Esophagus mucosa (tissue), 1 donor: ENCODE results near the gene LRRTM4. TPM values are rescaled to one million over a fixed set of nuclear protein-coding genes. Genes with fewer than 3 reads are reported as not detected.

Experiments used
- ATAC-seq: fragments of 200-7000 bp; cut with Tn5 transposase; one replicate; pipeline ENCODE4 v1.9.1; 2020
- total RNA-seq: library from RNA; stranded (reverse); gene quantifications from one replicate; pipeline ENCODE4 v1.2.4, GENCODE V29; 2023
- donor health status: DM: yes; HTN: yes; CAD: no.

Gene LRRTM4
- total RNA-seq, 1 donor from 2014 or later = not detected

- no peak for ATAC-seq
These were observed 53.1 kb downstream of the LRRTM4 start for GRCh38 chr2:77469106-77469505.

GRCh38 chr2:77459840-77460239 lies 62.3 kb downstream of the LRRTM4 start:
- no peak for ATAC-seq

DNA sequence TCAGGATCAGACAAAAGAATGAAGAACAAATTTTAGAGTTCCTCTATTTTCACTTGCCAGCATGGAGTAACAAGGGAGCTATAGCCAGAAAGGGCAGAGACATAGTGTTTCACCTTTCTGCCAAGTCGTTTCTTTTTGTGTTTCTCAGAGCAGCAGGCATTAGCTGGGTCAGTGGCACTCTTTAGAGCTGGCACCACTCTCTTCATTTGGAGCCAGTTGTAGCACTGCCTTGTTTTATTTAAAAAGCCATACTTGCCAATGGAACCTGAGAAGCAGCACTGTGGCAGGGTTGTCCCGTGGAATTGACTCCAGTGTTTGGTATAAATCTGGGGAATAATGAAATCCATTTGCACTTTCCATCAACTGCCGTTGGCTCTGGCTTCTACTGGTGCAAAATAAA lies 64.0 kb downstream of the LRRTM4 start:
- ATAC-seq = no peak

GRCh38 chr2:77457665-77458064 lies 64.5 kb downstream of the LRRTM4 start:
- no peak for ATAC-seq

- no peak for ATAC-seq
These were observed 79.1 kb downstream of the LRRTM4 start for GRCh38 chr2:77443076-77443475.

DNA sequence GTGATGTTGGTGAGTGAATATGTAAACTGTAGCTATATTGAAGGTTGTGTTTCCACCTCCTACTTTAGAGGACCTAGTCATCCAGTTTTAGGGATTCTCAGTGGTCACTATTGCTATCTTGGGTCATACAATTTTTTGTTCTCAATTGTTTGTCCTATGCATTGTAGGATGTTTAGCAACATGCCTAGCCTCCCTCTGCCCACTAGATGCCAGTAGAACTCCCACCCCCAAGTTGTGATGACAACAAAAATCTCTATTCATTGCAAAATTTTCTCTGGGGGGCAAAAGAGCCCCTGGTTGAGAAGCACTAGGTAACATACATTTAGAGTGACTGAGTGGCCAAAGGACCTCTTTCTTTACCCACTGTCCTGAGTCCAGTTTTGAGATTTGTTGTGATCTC lies 87.3 kb downstream of the LRRTM4 start:
- ATAC-seq = no peak

DNA sequence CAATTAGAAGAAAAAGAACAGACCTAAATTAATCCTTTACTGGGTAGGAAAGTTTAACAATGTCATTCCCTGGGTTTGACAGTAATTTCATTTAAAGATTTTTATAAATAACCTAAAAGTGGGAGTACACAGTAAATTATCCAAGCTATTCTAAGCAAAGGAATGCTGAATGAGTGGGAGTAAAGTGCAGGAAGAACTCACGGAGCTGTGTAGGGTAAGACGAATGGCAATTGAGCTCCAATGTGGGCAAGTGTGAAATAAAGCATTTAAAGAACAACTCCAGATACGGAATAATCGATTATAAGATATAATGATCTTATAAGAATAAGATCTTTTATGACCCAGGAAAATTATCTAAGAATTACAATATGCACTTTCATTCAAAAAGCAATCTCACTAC lies 93.2 kb downstream of the LRRTM4 start:
- no peak for ATAC-seq

DNA sequence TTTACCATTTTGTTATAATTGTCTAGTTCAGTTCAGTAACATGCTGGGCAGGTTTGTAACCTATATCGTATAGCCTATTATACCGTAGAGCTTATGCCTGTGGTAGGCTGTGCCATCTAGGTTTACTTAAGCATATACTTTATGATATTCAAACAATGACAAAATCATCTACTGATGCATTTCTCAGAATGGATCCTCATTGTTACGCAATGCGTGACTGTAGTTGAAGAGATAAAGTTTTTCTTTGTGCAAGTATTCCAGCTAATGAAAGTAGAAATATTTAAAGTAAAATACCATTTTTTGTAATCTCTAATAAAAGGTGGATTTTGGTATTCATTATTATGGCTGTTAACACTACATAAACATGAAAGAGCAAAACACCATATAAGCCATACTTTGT lies 100.2 kb downstream of the LRRTM4 start:
- no peak for ATAC-seq

GRCh38 chr2:77418537-77418936 lies 103.6 kb downstream of the LRRTM4 start:
- ATAC-seq = no peak

DNA sequence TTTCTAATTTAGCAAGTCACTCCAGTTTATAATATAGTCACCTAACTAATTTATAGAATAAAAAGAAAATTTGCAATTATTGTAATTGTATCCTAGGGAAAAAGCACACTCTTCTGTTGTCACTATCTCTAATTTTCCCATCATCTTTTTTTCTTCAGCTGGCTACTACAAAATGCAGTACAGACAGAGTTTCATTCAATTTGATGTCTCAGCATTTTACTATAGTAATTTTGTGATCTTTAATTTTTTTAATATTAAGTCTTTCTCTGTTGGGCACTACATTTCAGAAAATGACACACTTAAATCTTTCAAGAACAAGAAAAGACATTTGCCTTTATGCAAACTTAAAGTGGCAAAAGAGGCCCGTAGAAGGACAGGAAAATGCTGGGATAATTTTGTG lies 118.0 kb downstream of the LRRTM4 start:
- no peak for ATAC-seq

DNA sequence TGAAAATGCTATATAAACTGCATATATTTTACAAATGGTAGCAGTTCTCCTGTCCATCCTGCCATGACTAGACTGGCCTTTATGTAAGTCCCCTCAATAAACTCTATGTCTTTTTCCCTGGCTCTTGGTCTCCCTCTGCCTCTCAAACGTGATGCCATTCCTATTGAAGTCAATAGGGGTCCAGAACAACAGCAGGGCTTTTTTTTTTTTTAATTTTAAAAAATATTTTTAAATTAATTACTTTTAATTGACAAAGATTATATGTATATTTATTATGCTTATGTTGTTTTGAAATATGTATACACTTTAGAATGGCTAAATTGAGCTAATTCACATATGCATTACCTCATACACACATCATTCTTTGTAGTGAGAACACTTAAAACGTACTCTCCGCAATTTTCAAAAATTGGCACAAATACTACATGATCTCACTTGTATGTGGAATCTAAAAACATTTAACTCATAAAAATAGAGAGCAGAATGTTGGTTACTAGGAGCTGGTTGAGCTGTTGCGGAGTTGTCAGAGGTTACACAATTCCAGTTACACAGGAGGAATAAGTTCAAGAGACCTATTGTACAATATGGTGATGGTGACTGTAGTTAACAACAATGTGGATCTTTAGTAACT lies 123.1 kb downstream of the LRRTM4 start:
- ATAC-seq = no peak

GRCh38 chr2:77397763-77398162 lies 124.4 kb downstream of the LRRTM4 start:
- ATAC-seq = peak; percentile 75

DNA sequence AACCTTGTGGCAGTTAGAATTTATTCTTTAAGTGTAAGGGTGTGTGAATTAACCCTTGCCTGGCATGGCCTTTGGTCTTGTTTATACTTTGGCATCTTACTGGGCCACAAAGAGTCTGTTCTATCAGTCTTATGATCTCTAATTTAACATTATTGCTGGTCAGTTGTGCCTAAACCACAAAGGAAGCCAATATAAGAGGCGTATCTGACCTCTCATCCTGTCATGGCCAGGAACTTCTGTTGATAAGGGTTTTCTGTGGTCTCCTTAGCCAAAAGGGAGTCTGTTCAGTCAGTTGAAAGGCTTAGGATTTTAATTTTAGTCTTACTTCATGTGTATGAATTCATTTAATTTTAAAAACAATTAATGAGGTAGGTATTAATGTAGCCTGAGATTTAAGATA lies 127.2 kb downstream of the LRRTM4 start:
- no peak for ATAC-seq

- no peak for ATAC-seq
These were observed 131.1 kb downstream of the LRRTM4 start for GRCh38 chr2:77391119-77391518.

DNA sequence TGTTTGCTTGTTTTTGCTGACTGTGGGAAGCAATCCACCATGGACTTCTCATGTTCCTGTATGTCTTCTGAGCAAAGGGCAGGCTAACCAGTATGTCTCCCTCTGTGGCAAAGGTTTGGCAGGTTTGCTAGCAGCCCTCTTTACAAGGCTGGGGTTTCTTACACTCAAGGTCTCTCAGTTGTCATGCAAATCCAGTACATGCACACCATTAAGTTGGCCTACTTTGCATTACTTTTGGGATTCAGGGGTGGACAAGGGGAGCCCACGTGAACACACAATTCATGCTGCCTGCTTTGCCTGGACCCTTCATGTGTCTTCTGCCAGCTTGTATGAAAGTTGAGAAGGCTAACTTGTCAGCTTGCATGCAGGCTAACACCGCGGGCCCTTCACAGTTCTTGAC lies 134.9 kb downstream of the LRRTM4 start:
- ATAC-seq = no peak

DNA sequence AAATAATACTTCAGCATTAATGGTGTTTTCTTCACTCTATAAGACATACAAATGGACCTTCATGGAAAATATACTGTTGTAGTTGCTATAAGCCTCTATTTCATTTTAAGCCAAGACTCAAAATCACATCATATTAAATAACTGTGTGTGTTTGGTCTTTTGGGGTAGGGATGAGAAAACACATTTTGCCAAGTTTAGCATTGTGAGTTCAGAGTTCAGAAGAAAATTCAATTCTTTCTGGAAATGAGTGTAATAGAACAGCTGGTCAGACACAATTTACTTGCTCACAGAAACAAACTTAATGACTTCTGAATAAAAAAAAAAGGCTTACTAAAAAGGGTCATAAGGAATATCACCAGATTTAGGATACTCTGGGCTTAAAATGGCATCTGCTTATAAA lies 149.5 kb downstream of the LRRTM4 start:
- no peak for ATAC-seq

GRCh38 chr2:77370511-77370910 lies 151.7 kb downstream of the LRRTM4 start:
- ATAC-seq = no peak

DNA sequence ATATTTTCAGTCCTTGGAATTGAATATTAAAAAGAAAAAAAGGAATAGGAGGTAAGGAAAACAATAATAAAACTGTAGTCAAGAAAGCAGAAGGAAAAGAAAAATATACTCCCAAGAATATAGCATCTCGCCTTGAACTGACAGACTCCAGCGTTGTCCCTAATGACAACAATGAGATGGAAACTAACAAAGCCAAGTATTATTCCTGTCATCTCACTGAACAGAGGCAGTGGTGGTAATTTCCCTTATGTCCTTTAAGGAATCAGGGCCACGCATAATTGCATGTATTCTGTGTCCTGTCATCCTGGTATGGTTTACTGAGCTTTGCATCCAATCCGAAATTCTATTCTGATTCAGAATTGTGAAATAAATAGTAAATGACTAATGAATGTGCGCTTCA lies 158.9 kb downstream of the LRRTM4 start:
- ATAC-seq = no peak

GRCh38 chr2:77348821-77349220 lies 173.4 kb downstream of the LRRTM4 start:
- ATAC-seq = no peak

- ATAC-seq = no peak
These were observed 186.2 kb downstream of the LRRTM4 start for GRCh38 chr2:77336013-77336412.

GRCh38 chr2:77328134-77328931 lies 193.8 kb downstream of the LRRTM4 start:
- ATAC-seq = no peak

GRCh38 chr2:77325395-77325794 lies 196.8 kb downstream of the LRRTM4 start:
- no peak for ATAC-seq

DNA sequence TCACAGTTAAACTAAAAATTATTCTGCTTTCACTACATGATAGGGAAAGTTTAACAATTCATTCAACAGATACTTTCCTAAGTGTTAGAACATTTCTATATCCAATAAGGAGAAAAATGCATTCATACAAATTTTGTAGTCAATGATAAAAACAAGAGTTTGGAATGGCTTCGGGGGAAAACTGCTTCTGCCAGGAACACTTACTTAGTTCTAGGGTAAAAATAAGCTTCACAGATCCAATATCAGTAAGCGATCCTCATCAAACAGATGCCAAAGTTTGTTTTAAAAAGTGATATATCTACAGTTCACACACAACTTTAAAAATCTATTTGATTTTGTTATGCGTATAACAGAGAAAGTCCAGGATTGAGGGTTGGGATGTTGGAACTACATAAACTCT lies 199.7 kb downstream of the LRRTM4 start:
- ATAC-seq = no peak

GRCh38 chr2:77314721-77315120 lies 207.5 kb downstream of the LRRTM4 start:
- ATAC-seq = no peak

DNA sequence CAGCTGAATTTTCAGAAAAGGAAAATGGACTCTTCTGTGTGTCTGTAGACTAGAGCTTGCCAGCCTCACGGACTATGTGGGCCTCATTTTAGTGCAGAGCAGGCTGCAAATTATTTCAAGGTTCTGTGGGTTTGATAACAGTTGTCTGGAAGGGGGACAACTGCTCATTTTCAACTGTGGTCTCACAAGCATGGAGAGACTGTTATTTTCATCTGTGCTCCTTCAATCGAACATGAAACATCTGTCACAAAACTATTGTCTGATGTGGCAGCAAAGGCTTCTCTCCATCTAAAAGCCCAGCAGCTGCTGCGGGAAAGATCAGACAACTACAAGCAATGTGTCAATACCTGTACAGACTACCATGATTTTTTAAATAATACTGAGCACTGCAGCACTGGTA lies 211.8 kb downstream of the LRRTM4 start:
- ATAC-seq = no peak
